IMR-90 (cell line): ENCODE data around the gene UGT1A7. TPM values are rescaled to one million over a fixed set of nuclear protein-coding genes. Genes with fewer than 3 reads are reported as not detected.

Experiments
- ATAC-seq: fragments of 200-7000 bp; cut with Tn5 transposase; 2 replicates; pipeline ENCODE4 v1.9.1; 2020; ENCODE audit warnings: low read depth, mild to moderate bottlenecking, moderate library complexity
- BruUV-seq: library from RNA; stranded (reverse); fragments of 400-500 nt; replicated peaks from 2 replicates; lab custom pipeline; 2021; lab: Mats Ljungman, UMichigan
- CTCF ChIA-PET: fragments of 300-600 bp; formaldehyde crosslinking; extraction: SDS; loops from one replicate; lab custom pipeline; 2021; ENCODE audit warnings: antibody characterized with exemption; lab: Yijun Ruan, JAX
- POLR2A ChIA-PET: fragments of 300-600 bp; sonication (Branson Sonifier 250); formaldehyde crosslinking; loops from one replicate; lab custom pipeline; 2022; ENCODE audit warnings: antibody characterized with exemption; ENCODE audit not compliant: unreplicated experiment; lab: Charles Lee
- DNase-seq: peaks from one replicate; pipeline ENCODE4 v3.0.0; 2013
- H2AFZ ChIP-seq: replicated peaks from 2 replicates; pipeline ENCODE3; 2013; ENCODE audit warnings: low read length, mild to moderate bottlenecking; ENCODE audit not compliant: poor library complexity
- H2AK5ac ChIP-seq: 2 replicates; pipeline ENCODE4 v1.6.1; 2013; ENCODE audit warnings: low read depth, low read length, inconsistent platforms
- H2AK9ac ChIP-seq: replicated peaks from 2 replicates; pipeline ENCODE3; 2013; ENCODE audit warnings: mild to moderate bottlenecking, low read depth, low read length, moderate library complexity; ENCODE audit not compliant: poor library complexity
- H2BK120ac ChIP-seq: 2 replicates; pipeline ENCODE4 v1.6.1; 2013; ENCODE audit warnings: low read depth, low read length, inconsistent platforms
- H2BK15ac ChIP-seq: 3 replicates; pipeline ENCODE4 v1.6.1; 2013; ENCODE audit warnings: low read depth, low read length, inconsistent platforms
- H2BK20ac ChIP-seq: 2 replicates; pipeline ENCODE4 v1.6.1; 2013; ENCODE audit warnings: low read depth, mild to moderate bottlenecking, inconsistent platforms, low read length, moderate library complexity
- H2BK5ac ChIP-seq: 2 replicates; pipeline ENCODE4 v1.6.1; 2013; ENCODE audit warnings: mild to moderate bottlenecking, low read depth, low read length, inconsistent platforms; ENCODE audit not compliant: poor library complexity, severe bottlenecking
- H3K14ac ChIP-seq: replicated peaks from 2 replicates; pipeline ENCODE4 v1.6.1; 2013; ENCODE audit warnings: low read depth, low read length, inconsistent platforms
- H3K18ac ChIP-seq: 2 replicates; pipeline ENCODE4 v1.6.1; 2013; ENCODE audit warnings: low read depth, low read length, control low read depth
- H3K23ac ChIP-seq: 2 replicates; pipeline ENCODE4 v1.6.1; 2013; ENCODE audit warnings: low read depth, low read length, inconsistent platforms
- H3K27ac ChIP-seq: 2 replicates; pipeline ENCODE4 v1.5.1; 2013; ENCODE audit warnings: mild to moderate bottlenecking, control low read depth, low read length; ENCODE audit not compliant: insufficient read depth
- H3K27me3 ChIP-seq: 2 replicates; pipeline ENCODE4 v1.6.1; 2013; ENCODE audit warnings: low read length; ENCODE audit not compliant: control insufficient read depth, insufficient read depth
- H3K36me3 ChIP-seq: 2 replicates; pipeline ENCODE4 v1.6.1; 2013; ENCODE audit warnings: low read length, mixed read lengths; ENCODE audit not compliant: control insufficient read depth, insufficient read depth
- H3K4ac ChIP-seq: 2 replicates; pipeline ENCODE4 v1.6.1; 2013; ENCODE audit warnings: low read depth, low read length, inconsistent platforms
- H3K4me1 ChIP-seq: 2 replicates; pipeline ENCODE4 v1.6.1; 2013; ENCODE audit warnings: low read length, mixed read lengths; ENCODE audit not compliant: control insufficient read depth, insufficient read depth
- H3K4me2 ChIP-seq: 2 replicates; pipeline ENCODE4 v1.6.1; 2013; ENCODE audit warnings: low read depth, mild to moderate bottlenecking, control low read depth, low read length, moderate library complexity
- H3K4me3 ChIP-seq: 2 replicates; pipeline ENCODE4 v1.5.1; 2013; ENCODE audit warnings: low read depth, mild to moderate bottlenecking, control low read depth, low read length, moderate library complexity; ENCODE audit not compliant: insufficient read depth
- H3K56ac ChIP-seq: 2 replicates; pipeline ENCODE4 v1.6.1; 2013; ENCODE audit warnings: low read length, inconsistent platforms; ENCODE audit not compliant: insufficient read depth; ENCODE audit errors: extremely low read depth
- H3K79me1 ChIP-seq, 2 experiments: 2 replicates each; pipeline ENCODE4 v1.6.1; 2013; ENCODE audit warnings: low read length in 2 of 2, inconsistent platforms in 1 of 2, low read depth in 1 of 2
- H3K9ac ChIP-seq: 2 replicates; pipeline ENCODE4 v1.6.1; 2013; ENCODE audit warnings: low read depth, low read length, control low read depth
- H3K9me1 ChIP-seq: 2 replicates; pipeline ENCODE4 v1.6.1; 2013; ENCODE audit warnings: low read length, inconsistent platforms; ENCODE audit not compliant: insufficient read depth
- H3K9me3 ChIP-seq: 2 replicates; pipeline ENCODE4 v1.6.1; 2013; ENCODE audit warnings: low read length; ENCODE audit not compliant: control insufficient read depth, insufficient read depth
- H4K20me1 ChIP-seq: 2 replicates; pipeline ENCODE4 v1.6.1; 2013; ENCODE audit warnings: low read length, inconsistent platforms; ENCODE audit not compliant: insufficient read depth
- H4K5ac ChIP-seq: 2 replicates; pipeline ENCODE4 v1.6.1; 2013; ENCODE audit warnings: mild to moderate bottlenecking, low read depth, low read length, control low read depth
- H4K8ac ChIP-seq, 2 experiments: 2 replicates each; pipeline ENCODE4 v1.6.1; 2013; ENCODE audit warnings: low read depth in 2 of 2, low read length in 2 of 2, control low read depth in 1 of 2, inconsistent platforms in 1 of 2
- H4K91ac ChIP-seq: 2 replicates; pipeline ENCODE4 v1.6.1; 2013; ENCODE audit warnings: low read depth, low read length, inconsistent platforms; ENCODE audit not compliant: insufficient read depth
- CEBPB ChIP-seq: IDR thresholded peaks from 2 replicates; pipeline ENCODE4 v1.6.1; 2012; ENCODE audit warnings: low read depth, low read length, improper control_type of control experiment
- MAFK ChIP-seq: IDR thresholded peaks from 2 replicates; pipeline ENCODE4 v1.6.1; 2012; ENCODE audit warnings: low read depth, low read length, improper control_type of control experiment
- RAD21 ChIP-seq: IDR thresholded peaks from 2 replicates; pipeline ENCODE4 v1.6.1; 2012; ENCODE audit warnings: low read length, improper control_type of control experiment
- RCOR1 ChIP-seq: IDR thresholded peaks from 2 replicates; pipeline ENCODE4 v1.6.1; 2012; ENCODE audit warnings: mild to moderate bottlenecking, low read length, improper control_type of control experiment; ENCODE audit not compliant: insufficient replicate concordance
- RFX5 ChIP-seq: IDR thresholded peaks from 2 replicates; pipeline ENCODE4 v1.8.0; 2012; ENCODE audit warnings: low read depth, mild to moderate bottlenecking, low read length, moderate library complexity
- USF2 ChIP-seq: fragments of 150-350 bp; IDR thresholded peaks from 2 replicates; pipeline ENCODE4 v1.6.1; 2017; ENCODE audit warnings: mild to moderate bottlenecking, antibody characterized with exemption, low read length, low read depth
- WGBS, 2 experiments: methylation state at CpG; one replicate each; pipeline versions ENCODE4 v1.1.5 to v1.1.7; 2013; ENCODE audit warnings: missing lambda C conversion rate in 2 of 2; ENCODE audit not compliant: insufficient read length in 1 of 2; ENCODE audit errors: extremely low coverage in 2 of 2; 5-methylcytosine and 5-hydroxymethylcytosine counted together
- dilution Hi-C: fragments of 300-500 bp; cut with HindIII; formaldehyde crosslinking; loops from one replicate; pipeline ENCODE4 v1.14.3; 2018; ENCODE audit warnings: low sequenced_read_pairs; ENCODE audit not compliant: unreplicated experiment
- in situ Hi-C: fragments of 300-500 bp; cut with MboI; formaldehyde crosslinking; loops from 3 replicates; pipeline ENCODE4 v1.14.3; 2019; ENCODE audit warnings: low sequenced_read_pairs, inconsistent platforms, mixed read lengths
- intact Hi-C: fragments of 100-400 bp; cut with micrococcal nuclease; formaldehyde crosslinking; loops from 2 replicates; pipeline ENCODE4 v1.10.0; 2022
- polyA plus RNA-seq, 3 experiments: library from polyadenylated mRNA; depleted of rRNA; stranded (reverse); fragments of >200 nt; gene quantifications; 2 replicates each; pipeline ENCODE4 v1.2.3, GENCODE V29; 2012; ENCODE audit warnings: low replicate concordance in 1 of 3
- total RNA-seq: library from RNA; depleted of rRNA; stranded (reverse); fragments of >200 nt; gene quantifications from 2 replicates; pipeline ENCODE4 v1.2.3, GENCODE V29; 2012
- TF ChIP-seq, protein P1 (sequence below): conservative IDR thresholded peaks from 2 replicates; pipeline ENCODE4 v1.5.1; 2012; ENCODE audit warnings: mild to moderate bottlenecking, low read depth, low read length, improper control_type of control experiment

UGT1A7 gene
- total and polyA plus RNA-seq, 2 of the 4 experiments (the other 2 are of a cell fraction), result not detected

DNA sequence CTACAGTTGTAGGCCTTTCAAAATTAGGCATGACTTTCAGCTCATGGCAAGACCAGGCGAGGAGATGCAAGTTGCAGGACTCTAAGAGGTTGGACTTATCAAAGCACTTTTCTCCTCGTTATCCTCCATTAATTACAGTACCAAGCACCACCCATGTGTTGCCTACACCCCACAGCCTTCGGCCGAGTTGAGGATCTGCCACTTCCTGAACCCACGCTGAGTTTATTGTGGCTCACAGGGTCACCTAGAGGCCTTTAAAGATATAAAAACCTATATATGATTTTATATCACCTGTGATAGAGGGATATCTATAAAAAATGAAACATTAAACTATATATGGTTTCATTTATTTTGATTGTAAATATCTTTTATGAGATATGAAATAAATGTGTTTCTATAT, 42.9 kb upstream of the UGT1A7 start:
- Histone ChIP-seq H3K18ac (no peak overlapping the region), H3K4me2 (no peak overlapping the region), H4K5ac (no peak overlapping the region), H3K56ac (no peak overlapping the region), H3K27me3 (peaks cover 1% of the 10 kb centered on the region; the same call in 1 of the 2 replicates), H2AK9ac (no peak overlapping the region), H3K27ac (no peak overlapping the region), H2BK20ac (no peak overlapping the region), H3K4me3 (no peak overlapping the region), H3K9me1 (no peaks in the 10 kb centered on the region), H4K8ac (no peak overlapping the region), H2BK5ac (no peak overlapping the region), H2AFZ (no peak overlapping the region), H3K23ac (no peak overlapping the region), H2BK15ac (no peak overlapping the region), H3K36me3 (no peaks in the 10 kb centered on the region), H3K79me1 (no peaks in the 10 kb centered on the region), H3K14ac (no peak overlapping the region), H2AK5ac (no peak overlapping the region), H3K9me3 (no peaks in the 10 kb centered on the region), H3K4ac (no peak overlapping the region), H4K91ac (no peak overlapping the region), H2BK120ac (no peak overlapping the region), H4K20me1 (no peaks in the 10 kb centered on the region), H3K9ac (no peak overlapping the region), H3K4me1 (no peaks in the 10 kb centered on the region)
- no peak for DNase-seq
- dilution Hi-C loops (no loop called here), intact Hi-C loops (no loop called here), in situ Hi-C loops (no loop called here)
- ATAC-seq, result no peak
- CTCF ChIA-PET, result no interaction called here
- no TSS peak for BruUV-seq
- WGBS, 2 experiments, result no CpG with 5 or more reads among the region's 5 CpGs
- POLR2A ChIA-PET, result no interaction called here
- TF ChIP-seq MAFK (no peak), USF2 (no peak), CEBPB (no peak), RCOR1 (no peak), RAD21 (no peak), RFX5 (no peak)
- TF ChIP-seq, protein P1, sequence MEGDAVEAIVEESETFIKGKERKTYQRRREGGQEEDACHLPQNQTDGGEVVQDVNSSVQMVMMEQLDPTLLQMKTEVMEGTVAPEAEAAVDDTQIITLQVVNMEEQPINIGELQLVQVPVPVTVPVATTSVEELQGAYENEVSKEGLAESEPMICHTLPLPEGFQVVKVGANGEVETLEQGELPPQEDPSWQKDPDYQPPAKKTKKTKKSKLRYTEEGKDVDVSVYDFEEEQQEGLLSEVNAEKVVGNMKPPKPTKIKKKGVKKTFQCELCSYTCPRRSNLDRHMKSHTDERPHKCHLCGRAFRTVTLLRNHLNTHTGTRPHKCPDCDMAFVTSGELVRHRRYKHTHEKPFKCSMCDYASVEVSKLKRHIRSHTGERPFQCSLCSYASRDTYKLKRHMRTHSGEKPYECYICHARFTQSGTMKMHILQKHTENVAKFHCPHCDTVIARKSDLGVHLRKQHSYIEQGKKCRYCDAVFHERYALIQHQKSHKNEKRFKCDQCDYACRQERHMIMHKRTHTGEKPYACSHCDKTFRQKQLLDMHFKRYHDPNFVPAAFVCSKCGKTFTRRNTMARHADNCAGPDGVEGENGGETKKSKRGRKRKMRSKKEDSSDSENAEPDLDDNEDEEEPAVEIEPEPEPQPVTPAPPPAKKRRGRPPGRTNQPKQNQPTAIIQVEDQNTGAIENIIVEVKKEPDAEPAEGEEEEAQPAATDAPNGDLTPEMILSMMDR, result no peak
